Stimulated activated CD4-positive, alpha-beta T cell treated with anti-CD3 and anti-CD28 coated beads, Interleukin-1b, Interleukin-23, amount 100 ng/mL, for 1 hour (primary cell): ENCODE measurements around the gene LTB.

Source experiments
- DNase-seq, 2 donors: peaks; one replicate each; pipeline ENCODE4 v3.0.0-alpha.2; 2020; ENCODE audit warnings: low read depth in 2 of 2

Gene LTB

DNA sequence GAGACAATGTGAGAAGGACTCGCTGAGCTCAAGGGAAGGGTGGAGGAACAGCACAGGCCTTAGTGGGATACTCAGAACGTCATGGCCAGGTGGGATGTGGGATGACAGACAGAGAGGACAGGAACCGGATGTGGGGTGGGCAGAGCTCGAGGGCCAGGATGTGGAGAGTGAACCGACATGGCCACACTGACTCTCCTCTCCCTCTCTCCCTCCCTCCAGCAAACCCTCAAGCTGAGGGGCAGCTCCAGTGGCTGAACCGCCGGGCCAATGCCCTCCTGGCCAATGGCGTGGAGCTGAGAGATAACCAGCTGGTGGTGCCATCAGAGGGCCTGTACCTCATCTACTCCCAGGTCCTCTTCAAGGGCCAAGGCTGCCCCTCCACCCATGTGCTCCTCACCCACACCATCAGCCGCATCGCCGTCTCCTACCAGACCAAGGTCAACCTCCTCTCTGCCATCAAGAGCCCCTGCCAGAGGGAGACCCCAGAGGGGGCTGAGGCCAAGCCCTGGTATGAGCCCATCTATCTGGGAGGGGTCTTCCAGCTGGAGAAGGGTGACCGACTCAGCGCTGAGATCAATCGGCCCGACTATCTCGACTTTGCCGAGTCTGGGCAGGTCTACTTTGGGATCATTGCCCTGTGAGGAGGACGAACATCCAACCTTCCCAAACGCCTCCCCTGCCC, 5.2 kb downstream of the LTB start:
- no peak for DNase-seq

DNA sequence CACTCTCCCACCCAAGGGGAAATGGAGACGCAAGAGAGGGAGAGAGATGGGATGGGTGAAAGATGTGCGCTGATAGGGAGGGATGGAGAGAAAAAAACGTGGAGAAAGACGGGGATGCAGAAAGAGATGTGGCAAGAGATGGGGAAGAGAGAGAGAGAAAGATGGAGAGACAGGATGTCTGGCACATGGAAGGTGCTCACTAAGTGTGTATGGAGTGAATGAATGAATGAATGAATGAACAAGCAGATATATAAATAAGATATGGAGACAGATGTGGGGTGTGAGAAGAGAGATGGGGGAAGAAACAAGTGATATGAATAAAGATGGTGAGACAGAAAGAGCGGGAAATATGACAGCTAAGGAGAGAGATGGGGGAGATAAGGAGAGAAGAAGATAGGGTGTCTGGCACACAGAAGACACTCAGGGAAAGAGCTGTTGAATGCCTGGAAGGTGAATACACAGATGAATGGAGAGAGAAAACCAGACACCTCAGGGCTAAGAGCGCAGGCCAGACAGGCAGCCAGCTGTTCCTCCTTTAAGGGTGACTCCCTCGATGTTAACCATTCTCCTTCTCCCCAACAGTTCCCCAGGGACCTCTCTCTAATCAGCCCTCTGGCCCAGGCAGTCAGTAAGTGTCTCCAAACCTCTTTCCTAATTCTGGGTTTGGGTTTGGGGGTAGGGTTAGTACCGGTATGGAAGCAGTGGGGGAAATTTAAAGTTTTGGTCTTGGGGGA, 6.1 kb downstream of the LTB start:
- no peak for DNase-seq

DNA sequence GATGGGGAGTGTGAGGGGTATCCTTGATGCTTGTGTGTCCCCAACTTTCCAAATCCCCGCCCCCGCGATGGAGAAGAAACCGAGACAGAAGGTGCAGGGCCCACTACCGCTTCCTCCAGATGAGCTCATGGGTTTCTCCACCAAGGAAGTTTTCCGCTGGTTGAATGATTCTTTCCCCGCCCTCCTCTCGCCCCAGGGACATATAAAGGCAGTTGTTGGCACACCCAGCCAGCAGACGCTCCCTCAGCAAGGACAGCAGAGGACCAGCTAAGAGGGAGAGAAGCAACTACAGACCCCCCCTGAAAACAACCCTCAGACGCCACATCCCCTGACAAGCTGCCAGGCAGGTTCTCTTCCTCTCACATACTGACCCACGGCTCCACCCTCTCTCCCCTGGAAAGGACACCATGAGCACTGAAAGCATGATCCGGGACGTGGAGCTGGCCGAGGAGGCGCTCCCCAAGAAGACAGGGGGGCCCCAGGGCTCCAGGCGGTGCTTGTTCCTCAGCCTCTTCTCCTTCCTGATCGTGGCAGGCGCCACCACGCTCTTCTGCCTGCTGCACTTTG, 6.8 kb downstream of the LTB start, which contains the start of gene TNF:
TNF (plus strand) TSS at position 231 of the 567 bp plus-strand sequence; CDS start at position 408, 177 bp downstream.
- peak; percentile 76 to 85 for DNase-seq

DNA sequence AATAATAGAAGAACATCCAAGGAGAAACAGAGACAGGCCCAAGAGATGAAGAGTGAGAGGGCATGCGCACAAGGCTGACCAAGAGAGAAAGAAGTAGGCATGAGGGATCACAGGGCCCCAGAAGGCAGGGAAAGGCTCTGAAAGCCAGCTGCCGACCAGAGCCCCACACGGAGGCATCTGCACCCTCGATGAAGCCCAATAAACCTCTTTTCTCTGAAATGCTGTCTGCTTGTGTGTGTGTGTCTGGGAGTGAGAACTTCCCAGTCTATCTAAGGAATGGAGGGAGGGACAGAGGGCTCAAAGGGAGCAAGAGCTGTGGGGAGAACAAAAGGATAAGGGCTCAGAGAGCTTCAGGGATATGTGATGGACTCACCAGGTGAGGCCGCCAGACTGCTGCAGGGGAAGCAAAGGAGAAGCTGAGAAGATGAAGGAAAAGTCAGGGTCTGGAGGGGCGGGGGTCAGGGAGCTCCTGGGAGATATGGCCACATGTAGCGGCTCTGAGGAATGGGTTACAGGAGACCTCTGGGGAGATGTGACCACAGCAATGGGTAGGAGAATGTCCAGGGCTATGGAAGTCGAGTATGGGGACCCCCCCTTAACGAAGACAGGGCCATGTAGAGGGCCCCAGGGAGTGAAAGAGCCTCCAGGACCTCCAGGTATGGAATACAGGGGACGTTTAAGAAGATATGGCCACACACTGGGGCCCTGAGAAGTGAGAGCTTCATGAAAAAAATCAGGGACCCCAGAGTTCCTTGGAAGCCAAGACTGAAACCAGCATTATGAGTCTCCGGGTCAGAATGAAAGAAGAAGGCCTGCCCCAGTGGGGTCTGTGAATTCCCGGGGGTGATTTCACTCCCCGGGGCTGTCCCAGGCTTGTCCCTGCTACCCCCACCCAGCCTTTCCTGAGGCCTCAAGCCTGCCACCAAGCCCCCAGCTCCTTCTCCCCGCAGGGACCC, 7.8 kb downstream of the LTB start:
- no peak for DNase-seq

DNA sequence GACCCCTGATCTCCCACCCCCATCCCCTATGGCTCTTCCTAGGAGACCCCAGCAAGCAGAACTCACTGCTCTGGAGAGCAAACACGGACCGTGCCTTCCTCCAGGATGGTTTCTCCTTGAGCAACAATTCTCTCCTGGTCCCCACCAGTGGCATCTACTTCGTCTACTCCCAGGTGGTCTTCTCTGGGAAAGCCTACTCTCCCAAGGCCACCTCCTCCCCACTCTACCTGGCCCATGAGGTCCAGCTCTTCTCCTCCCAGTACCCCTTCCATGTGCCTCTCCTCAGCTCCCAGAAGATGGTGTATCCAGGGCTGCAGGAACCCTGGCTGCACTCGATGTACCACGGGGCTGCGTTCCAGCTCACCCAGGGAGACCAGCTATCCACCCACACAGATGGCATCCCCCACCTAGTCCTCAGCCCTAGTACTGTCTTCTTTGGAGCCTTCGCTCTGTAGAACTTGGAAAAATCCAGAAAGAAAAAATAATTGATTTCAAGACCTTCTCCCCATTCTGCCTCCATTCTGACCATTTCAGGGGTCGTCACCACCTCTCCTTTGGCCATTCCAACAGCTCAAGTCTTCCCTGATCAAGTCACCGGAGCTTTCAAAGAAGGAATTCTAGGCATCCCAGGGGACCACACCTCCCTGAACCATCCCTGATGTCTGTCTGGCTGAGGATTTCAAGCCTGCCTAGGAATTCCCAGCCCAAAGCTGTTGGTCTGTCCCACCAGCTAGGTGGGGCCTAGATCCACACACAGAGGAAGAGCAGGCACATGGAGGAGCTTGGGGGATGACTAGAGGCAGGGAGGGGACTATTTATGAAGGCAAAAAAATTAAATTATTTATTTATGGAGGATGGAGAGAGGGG, 8.8 kb downstream of the LTB start:
- DNase-seq = no peak

DNA sequence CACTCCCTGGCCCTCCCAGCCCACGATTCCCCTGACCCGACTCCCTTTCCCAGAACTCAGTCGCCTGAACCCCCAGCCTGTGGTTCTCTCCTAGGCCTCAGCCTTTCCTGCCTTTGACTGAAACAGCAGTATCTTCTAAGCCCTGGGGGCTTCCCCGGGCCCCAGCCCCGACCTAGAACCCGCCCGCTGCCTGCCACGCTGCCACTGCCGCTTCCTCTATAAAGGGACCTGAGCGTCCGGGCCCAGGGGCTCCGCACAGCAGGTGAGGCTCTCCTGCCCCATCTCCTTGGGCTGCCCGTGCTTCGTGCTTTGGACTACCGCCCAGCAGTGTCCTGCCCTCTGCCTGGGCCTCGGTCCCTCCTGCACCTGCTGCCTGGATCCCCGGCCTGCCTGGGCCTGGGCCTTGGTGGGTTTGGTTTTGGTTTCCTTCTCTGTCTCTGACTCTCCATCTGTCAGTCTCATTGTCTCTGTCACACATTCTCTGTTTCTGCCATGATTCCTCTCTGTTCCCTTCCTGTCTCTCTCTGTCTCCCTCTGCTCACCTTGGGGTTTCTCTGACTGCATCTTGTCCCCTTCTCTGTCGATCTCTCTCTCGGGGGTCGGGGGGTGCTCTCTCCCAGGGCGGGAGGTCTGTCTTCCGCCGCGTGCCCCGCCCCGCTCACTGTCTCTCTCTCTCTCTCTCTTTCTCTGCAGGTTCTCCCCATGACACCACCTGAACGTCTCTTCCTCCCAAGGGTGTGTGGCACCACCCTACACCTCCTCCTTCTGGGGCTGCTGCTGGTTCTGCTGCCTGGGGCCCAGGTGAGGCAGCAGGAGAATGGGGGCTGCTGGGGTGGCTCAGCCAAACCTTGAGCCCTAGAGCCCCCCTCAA, 9.9 kb downstream of the LTB start, which contains the start of gene LTA:
LTA (plus strand) TSS at position 249 of the 871 bp plus-strand sequence; CDS start at position 703, 454 bp downstream.
- DNase-seq = peak; percentile 56 to 63

DNA sequence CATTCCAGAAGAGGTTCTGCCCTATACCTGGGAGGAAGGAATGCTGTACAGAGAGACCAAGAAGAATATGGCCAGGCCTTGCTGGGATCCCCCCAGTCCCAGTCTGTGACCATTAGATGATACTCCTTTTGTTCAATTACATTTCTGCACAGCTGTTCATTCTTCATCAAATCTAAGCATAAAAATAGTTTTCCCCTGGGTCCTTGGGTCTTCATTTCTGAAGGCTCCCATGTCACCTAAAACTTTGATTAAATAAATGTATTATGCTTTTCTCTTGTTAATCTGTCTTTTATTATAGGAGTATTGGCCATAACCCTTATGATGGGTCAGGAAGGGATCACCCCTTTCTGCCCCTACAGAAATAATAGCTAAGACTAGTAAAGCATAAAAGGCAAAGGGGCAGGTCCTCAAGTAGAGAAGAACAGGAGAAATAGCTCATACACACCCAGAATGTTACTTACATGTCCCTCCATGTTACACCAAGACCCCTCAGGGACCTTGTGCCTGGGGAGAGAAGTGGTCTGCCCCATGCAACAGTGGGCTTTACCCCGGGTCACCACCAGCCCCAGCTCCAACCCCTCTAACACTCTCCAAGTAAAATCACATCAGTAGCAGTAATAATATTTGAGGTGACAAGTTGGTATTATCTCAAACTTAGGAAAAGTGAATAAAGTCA, 12.2 kb downstream of the LTB start:
- DNase-seq = no peak

DNA sequence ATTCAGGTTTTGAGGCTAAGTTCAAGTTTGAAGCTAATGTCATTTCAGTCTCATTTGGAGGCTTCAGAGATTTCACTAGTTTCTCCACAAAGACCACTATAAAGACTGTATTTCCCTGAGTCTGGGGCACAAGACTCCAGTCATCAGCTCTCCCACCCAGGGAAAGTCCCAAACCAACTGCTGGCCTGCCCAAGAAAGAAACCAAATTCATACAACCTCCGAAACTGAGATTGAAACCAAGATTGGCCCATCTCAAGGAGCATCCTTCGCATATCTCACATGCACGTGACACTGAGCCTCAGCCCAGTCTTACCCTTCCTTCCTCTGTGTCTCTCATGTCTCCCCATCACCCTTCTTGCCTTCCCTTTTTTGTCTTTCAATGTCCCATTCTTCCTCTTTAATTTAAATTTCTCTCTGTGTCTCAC, 13.7 kb downstream of the LTB start:
- DNase-seq = no peak

DNA sequence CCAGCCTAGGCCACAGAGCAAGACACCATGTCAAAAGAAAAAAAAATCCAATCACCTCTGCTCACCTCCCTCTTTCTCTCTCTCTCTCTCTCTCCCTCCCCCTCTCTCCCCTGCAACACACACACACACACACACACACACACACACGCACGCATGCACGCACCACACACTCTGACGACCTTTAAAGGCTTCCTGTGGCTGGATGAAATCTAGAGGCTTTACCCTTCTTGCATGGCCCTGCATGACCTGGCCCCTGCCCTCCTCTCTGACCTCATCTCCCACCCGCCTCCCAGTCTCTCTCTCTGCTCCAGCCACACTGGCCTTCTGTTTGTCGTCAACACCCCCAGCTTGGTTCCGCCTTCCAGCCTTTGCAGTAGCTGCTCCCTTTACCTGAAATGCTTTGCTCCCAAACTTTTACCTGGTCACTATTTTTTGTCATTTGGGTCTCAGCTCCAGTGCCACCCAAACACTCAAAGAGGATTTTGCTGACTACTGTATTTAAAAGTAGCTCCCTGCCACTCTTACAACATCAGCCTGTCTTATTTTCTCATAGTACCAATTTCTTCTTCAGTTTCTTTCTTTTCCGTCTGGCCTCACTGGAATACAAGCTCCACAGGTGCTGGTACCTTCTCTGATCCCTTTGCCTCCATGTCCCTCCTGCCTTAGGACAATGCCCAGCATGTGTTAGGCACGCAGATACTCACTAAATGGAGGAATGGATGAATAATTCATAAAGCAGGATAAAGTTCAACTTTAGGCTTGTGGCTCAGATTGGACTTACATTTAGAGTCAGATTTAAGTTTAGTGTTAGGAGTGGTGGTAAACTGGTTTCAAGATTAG, 14.5 kb downstream of the LTB start:
- no peak for DNase-seq

DNA sequence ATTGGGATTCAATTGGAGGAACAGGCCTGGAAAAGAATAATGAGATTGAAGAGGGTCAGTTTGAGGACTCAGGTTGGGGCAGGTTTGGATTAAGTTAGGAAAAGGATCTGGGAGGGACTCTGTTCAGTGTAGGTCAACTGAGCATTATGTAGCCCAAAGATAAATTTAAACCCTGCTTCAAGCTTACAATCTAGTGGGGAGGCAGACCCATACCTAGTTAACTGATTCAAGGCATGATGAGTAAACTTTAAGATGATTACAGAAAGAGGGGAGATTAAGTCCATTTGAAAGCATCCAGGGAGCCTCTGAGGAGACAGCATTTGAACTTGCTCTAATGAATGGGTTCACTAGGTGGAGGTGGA, 21.5 kb downstream of the LTB start:
- no peak for DNase-seq

DNA sequence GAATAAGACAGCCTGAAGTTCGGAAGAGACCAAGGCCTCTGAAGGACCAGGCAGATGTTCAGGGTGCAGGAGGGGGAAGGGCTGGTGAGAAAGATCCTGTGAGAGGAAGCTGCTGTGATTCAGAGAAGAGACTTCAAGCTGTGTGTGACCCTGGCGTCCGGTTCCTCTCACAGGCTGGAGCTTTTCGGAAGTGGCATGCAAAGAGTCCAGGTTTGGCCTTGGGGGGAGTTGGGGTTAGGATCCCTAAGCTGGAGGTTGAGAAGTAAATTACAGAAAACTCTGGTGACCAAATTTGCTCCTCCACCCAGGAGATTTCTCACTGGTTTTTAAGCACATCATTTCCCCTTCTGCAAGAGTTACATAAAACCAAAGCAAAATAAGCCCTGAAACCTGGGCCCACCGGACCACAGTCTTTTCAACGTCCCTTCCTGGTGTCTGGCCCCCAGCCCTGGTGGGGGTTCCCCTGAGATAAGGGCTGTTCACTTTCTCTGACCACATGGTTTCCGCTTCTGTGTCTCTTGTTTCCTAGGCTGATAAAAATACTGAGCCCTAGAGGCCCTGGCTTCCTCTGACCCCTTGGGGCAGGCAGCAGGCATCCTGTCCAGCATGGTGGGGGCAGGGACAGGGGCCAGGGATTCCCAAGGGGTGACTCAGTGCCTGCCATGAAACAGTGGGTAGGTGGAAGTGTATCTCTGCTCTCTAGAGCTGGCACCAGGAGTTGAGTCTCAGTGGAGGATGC, 22.1 kb downstream of the LTB start:
- no peak for DNase-seq

DNA sequence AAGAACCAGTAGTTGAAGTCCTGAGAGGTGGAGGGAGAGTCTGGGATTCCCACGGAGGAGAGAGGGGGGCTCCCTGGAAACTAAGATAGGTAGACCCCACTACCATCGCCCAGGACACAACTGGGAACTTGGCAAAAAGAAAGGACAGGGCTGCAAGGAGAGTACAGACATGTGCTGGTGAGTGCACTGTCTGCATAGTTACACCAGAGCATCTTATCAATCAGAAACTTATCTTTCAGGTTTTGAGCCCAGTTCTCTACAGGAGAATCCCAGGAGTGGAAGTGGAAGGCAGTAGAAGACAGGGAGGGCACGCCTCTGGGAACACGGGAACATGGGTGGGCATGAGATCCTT, 22.6 kb downstream of the LTB start:
- DNase-seq = no peak

DNA sequence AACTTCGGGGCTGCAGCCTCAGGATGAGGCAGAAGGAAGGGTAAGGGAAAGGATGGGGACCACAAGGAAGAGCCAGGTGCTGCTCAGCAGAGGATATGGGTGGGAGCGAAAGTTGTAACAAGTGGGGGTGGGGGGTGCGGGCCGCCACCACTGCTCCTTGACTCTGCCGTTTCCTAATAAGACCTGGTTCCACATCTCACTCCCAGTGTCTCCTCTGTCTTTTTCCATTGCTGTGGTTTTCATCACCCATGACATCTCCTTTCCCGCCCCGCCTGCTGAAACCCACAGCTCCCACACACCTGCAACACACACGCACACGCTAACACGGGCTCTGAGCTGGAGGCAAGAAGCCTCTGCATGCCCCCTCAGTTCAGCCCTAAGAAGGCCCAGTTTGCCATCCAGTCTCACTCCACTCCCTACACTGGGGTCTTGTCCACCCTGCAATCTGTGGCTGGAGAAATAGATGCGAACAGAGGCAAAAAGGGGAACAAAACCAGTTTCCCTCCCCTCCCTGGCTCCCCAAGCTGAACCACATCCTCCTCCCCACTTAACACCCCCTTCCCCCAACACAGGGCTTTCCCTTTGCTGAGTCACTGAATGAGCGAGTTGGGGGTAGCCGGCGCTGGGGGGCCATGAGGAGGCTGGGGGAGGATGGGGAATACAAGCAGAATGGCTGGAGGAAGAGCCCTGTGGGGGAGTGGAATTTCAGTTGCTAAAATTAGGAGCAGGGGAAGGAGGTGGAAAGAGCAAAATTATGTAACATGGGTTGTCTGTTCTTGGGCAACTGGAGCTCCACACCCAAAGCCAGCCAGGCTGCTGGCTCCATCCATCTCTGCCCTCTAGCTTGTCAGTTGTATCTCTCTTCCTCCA, 23.4 kb downstream of the LTB start:
- no peak for DNase-seq

DNA sequence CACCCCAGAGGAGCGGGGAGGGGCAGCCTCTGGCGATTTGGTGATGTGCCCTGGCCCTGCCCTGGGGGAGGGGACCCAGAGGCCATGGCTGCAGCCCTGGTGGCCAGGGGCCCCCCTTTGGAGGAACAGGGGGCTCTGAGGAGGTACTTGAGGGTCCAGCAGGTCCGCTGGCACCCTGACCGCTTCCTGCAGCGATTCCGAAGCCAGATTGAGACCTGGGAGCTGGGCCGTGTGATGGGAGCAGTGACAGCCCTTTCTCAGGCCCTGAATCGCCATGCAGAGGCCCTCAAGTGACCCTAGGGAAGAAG, 24.0 kb downstream of the LTB start:
- no peak for DNase-seq

DNA sequence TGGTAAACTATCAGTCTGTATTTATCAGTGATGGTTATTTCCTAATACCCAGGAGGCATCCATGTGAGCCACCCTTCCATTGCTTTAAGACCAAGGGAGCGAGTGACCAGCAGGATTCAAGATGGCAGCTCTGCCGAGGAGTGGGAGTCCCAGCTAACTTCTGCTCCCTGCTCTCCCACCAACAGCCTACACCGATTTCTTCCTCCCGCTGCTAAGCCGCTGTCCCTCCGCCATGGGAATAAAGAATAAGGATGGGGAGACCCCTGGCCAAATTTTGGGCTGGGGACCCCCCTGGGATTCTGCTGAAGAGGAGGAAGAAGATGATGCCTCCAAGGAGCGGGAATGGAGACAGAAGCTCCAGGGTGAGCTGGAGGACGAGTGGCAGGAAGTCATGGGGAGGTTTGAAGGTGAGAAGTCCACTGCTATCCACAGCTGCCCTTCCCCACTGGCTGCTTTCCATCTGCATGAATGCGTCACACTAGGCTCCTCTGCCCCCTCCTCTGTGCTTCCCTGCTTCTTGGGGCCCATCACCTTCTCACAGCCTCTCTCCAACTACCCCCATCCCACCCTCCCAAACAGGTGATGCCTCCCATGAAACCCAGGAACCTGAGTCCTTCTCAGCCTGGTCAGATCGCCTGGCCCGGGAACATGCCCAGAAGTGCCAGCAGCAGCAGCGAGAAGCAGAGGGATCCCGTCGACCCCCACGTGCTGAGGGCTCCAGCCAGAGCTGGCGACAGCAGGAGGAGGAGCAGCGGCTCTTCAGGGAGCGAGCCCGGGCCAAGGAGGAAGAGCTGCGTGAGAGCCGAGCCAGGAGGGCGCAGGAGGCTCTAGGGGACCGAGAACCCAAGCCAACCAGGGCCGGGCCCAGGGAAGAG, 24.5 kb downstream of the LTB start:
- no peak for DNase-seq

DNA sequence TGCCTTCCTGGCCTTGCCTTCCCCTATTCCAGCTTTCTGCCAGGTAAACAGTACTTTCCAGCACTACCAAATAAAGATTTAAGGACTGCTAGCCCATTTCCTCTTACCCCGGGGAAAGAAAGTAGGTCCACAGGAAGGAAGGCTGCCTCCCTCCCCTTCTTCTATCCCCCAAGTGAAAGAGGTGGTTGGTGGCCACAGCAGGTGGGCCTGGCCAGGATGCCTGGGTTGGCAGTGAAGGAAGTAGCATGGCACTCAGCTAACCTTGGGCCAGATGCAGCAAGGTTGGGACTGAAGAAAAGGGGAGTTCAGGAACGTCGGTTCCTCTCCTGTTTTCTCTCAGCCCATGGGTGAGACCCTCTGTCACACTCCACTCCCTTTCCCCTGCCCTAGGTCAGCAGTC, 25.9 kb downstream of the LTB start:
- DNase-seq = no peak
